Activated naive CD4-positive, alpha-beta T cell (primary cell): Measurements from ENCODE around the gene PLEKHH2.

Experiments used
- DNase-seq, 4 experiments: peaks; one replicate each; lab custom pipeline; 2025; lab: John Stamatoyannopoulos, UW

Gene PLEKHH2

DNA sequence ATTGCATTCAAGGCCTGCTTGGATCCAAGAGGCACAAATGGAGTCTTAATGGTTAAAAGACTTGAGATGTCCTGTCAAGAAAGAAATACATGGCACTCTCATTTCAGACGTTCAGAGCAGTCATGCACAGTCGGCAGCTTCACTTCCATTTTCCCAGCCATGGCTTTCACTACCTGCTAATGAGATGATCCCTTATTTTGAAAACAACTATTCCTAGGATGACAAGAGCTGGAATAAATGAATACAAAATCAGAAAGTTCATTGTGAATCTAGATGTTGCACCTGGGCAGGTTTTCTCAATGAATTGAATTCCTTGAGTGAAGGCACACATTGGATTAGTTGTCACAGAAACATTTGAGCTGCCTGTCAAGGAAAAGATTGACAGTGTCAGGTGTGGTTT is 175.9 kb downstream of the PLEKHH2 start:
- DNase-seq = no peak

- no peak for DNase-seq
Measured at GRCh38 chr2:43814711-43815110, 177.7 kb downstream of the PLEKHH2 start.
